OCI-LY1 (cell line): ENCODE data around the gene CDR2.

Experiments used
- EZH2 ChIP-seq: fragments of 200-600 bp; sonication (generic), shearing (Covaris generic); IDR thresholded peaks from 2 replicates; pipeline ENCODE4 v1.8.0; 2017; ENCODE audit warnings: borderline replicate concordance, mixed run types, mild to moderate bottlenecking, antibody characterized with exemption, low read length, moderate library complexity, mixed read lengths
- TF ChIP-seq, protein P1 (sequence below): fragments of 200-600 bp; sonication (generic), shearing (Covaris generic); IDR thresholded peaks from 2 replicates; pipeline ENCODE4 v1.5.1; 2017; ENCODE audit warnings: mild to moderate bottlenecking, antibody characterized with exemption, low read length, moderate library complexity, mixed read lengths

GRCh38 chr16:22323173-22323958 lies 51.1 kb downstream of the CDR2 start:
- TF ChIP-seq, protein P1, sequence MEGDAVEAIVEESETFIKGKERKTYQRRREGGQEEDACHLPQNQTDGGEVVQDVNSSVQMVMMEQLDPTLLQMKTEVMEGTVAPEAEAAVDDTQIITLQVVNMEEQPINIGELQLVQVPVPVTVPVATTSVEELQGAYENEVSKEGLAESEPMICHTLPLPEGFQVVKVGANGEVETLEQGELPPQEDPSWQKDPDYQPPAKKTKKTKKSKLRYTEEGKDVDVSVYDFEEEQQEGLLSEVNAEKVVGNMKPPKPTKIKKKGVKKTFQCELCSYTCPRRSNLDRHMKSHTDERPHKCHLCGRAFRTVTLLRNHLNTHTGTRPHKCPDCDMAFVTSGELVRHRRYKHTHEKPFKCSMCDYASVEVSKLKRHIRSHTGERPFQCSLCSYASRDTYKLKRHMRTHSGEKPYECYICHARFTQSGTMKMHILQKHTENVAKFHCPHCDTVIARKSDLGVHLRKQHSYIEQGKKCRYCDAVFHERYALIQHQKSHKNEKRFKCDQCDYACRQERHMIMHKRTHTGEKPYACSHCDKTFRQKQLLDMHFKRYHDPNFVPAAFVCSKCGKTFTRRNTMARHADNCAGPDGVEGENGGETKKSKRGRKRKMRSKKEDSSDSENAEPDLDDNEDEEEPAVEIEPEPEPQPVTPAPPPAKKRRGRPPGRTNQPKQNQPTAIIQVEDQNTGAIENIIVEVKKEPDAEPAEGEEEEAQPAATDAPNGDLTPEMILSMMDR = no peak
- no peak for TF ChIP-seq EZH2
